Cardiac atrium fibroblast (primary cell): Measurements from ENCODE around the gene ZNF229. TPM values are rescaled to one million over a fixed set of nuclear protein-coding genes. Genes with fewer than 3 reads are reported as not detected.

ENCODE experiments used
- total RNA-seq: library from RNA; depleted of rRNA; stranded (reverse); fragments of >200 nt; gene quantifications from 2 replicates; pipeline ENCODE4 v1.2.3, GENCODE V29; 2015

The ZNF229 gene
- total RNA-seq: 7.0 and 7.4 TPM in 2 replicates

DNA sequence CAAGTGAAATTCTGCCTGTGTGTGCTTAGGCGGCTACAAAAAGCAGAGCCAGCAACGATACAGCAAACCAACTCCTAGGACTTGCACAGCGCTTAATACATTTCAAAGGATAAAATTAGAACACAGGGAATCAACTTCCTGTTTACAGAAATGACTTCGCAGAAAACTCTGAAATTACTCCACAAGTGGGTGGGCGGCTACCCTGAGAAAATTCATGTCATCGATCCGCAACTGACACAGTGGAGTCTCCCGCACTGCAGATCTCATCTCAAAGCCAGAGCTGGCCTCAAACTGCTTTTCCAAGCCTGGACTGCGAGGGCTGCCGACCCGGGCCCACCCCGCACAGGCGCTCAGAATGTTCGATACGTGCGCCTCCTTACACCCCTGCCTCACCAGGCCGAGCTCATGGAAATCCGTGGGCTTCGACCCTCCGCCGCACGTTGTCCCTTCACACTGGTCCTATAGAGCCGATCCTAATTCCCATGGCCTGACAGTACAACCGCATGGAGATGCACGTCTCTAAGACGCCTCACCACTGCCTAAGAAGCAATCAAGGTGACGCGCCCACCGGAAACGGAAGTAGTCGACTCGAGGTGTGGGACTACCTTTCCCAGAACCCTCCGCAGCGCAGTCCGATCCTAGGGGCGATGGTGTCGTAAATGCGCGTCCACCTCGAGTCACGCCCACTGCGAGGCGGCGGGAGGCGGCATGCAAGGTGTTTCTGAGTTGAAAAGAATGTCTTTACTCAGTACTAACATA, at the start of gene ZNF229:
Gene ZNF229 (minus strand): TSS at position 557 of the 759 bp plus-strand sequence. CDS start 5,625 bp downstream, outside the sequence.

DNA sequence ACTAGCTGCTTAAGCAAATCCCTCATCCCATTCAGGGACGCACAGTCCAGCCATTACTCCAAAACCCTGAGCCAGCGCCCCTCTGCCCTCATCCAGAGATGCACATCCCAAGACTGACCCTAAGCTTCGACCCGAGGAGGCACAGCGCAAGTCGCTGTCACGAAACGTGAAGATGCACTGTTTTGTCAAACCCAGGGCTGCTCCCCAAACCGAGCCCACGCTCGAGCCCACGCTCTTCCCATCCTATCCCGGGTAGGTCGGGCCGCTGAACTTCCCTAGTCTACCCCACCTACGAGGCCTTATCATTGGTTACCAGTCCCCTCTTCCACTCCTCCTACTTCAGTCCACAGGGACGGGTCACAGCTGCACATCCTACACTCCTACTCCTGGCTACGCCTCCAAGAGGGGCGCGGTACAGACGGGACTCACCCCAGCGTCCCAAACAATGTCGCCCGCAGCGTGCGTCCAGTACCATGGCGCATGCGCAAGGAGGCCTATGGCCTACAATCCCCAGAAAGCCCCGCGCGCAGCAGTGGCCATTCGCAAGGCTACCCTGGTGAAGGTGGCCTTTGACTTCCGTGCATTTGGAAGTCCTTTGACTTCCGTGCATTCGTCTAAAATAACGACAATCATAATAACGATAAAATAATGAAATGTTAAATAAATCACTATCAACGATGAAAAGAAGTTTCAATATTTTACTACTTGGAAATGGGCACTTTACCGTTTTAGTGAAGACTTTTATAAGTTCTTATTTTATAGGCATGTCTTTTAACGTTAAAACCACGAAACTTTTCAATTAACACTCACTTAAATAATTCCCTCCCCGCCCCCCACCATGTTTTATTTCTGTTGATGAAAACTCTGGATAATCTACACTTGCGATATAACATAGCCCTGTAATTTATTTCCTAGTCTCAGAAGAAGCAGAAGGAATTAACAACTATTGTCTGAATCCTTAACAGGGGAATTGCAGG, 46.8 kb downstream of the ZNF229 start, which contains the start of gene ZNF285:
Gene ZNF285 (minus strand): TSS at position 470 of the 977 bp plus-strand sequence. CDS start 4,395 bp downstream, outside the sequence.

Other genes starting within 250 kb of the ZNF229 start
- gene ZNF227, start 235.9 kb downstream of the ZNF229 start, total RNA-seq: 8.1 and 10.4 TPM in 2 replicates
- not detected in 2 replicates for gene ZNF233, start 188.6 kb downstream of the ZNF229 start, total RNA-seq
- gene ZNF235, start 143.4 kb downstream of the ZNF229 start, total RNA-seq: 1.4 and 1.5 TPM in 2 replicates
- gene ZNF112, start 91.8 kb downstream of the ZNF229 start, total RNA-seq: 4.4 and 16.8 TPM in 2 replicates
- 1.6 and 3.2 TPM in 2 replicates for gene ZNF285, start 46.9 kb downstream of the ZNF229 start, total RNA-seq
- gene ZNF180, start 52.0 kb upstream of the ZNF229 start, total RNA-seq: 4.7 and 7.6 TPM in 2 replicates
- gene CEACAM20, start 81.2 kb upstream of the ZNF229 start, total RNA-seq: not detected in 2 replicates
- not detected in 2 replicates for gene IGSF23, start 165.1 kb upstream of the ZNF229 start, total RNA-seq
- 71.6 and 95.9 TPM in 2 replicates for gene PVR, start 195.4 kb upstream of the ZNF229 start, total RNA-seq
- gene CEACAM19, start 223.0 kb upstream of the ZNF229 start, total RNA-seq: 1.6 and 6.5 TPM in 2 replicates